NCI-H446 treated with DMSO at 0.1 percent for 48 hours (cell line): ENCODE data around the gene ZNF256.

Source experiments
- DNase-seq: peaks from one replicate; lab custom pipeline; 2025; lab: John Stamatoyannopoulos, UW

ZNF256 gene

GRCh38 chr19:57947419-57948134 is at the start of gene ZNF256:
ZNF256 (minus strand) TSS chr19:57947706; CDS start chr19:57947474, 232 bp downstream.
- DNase-seq, result peak; percentile 8

GRCh38 chr19:57992841-57993240 is 45.3 kb upstream of the ZNF256 start:
- DNase-seq, result no peak

- no peak for DNase-seq
Measured at GRCh38 chr19:57978586-57979289, 31.2 kb upstream of the ZNF256 start.

GRCh38 chr19:57974434-57974833 is 26.9 kb upstream of the ZNF256 start, which contains the start of gene C19orf18:
C19orf18 (minus strand) TSS chr19:57974534; CDS start chr19:57974432, 102 bp downstream.
- no peak for DNase-seq

- DNase-seq, result no peak
Measured at GRCh38 chr19:57964761-57965160, 17.3 kb upstream of the ZNF256 start.

- no peak for DNase-seq
Measured at GRCh38 chr19:57961785-57962184, 14.3 kb upstream of the ZNF256 start.

- no peak for DNase-seq
Measured at GRCh38 chr19:57954996-57955395, 7.5 kb upstream of the ZNF256 start.

- no peak for DNase-seq
Measured at GRCh38 chr19:57949702-57950101, 2.2 kb upstream of the ZNF256 start.

- no peak for DNase-seq
Measured at GRCh38 chr19:57949296-57949695, 1.8 kb upstream of the ZNF256 start.

GRCh38 chr19:57947088-57947418 is 453 bp downstream of the ZNF256 start:
- DNase-seq, result no peak

GRCh38 chr19:57946316-57946715 is 1.2 kb downstream of the ZNF256 start:
- DNase-seq, result no peak

GRCh38 chr19:57941593-57941992 is 5.9 kb downstream of the ZNF256 start:
- DNase-seq, result no peak

GRCh38 chr19:57935731-57936130 is 11.8 kb downstream of the ZNF256 start:
- no peak for DNase-seq

GRCh38 chr19:57934820-57935665 is 12.5 kb downstream of the ZNF256 start, which contains the start of gene ZNF418:
ZNF418 (minus strand) TSS chr19:57935402; CDS start chr19:57933822, 1,580 bp downstream.
- no peak for DNase-seq

- no peak for DNase-seq
Measured at GRCh38 chr19:57927587-57927986, 19.9 kb downstream of the ZNF256 start.

GRCh38 chr19:57916168-57916995 is 31.1 kb downstream of the ZNF256 start, which contains the start of gene ZNF417:
ZNF417 (minus strand) TSS chr19:57916592; CDS start chr19:57916411, 181 bp downstream.
- peak; percentile 92 for DNase-seq

- no peak for DNase-seq
Measured at GRCh38 chr19:57914531-57914930, 33.0 kb downstream of the ZNF256 start.

- DNase-seq, result no peak
Measured at GRCh38 chr19:57907394-57907793, 40.1 kb downstream of the ZNF256 start.

GRCh38 chr19:57905258-57905657 is 42.2 kb downstream of the ZNF256 start:
- DNase-seq, result no peak

- no peak for DNase-seq
Measured at GRCh38 chr19:57903618-57904184, 43.8 kb downstream of the ZNF256 start.

GRCh38 chr19:57900311-57900710 is 47.2 kb downstream of the ZNF256 start:
- no peak for DNase-seq
